ENCODE data around the gene RNF225.
A peak's percentile ranks its signal among the peaks of the same experiment; 100 is the strongest.
"Not testable (repeated sequence)": the region's sequence is repeated elsewhere in the genome, so short reads cannot be mapped to it uniquely, and the experiment has no call there.

Gene RNF225

GRCh38 chr19:58434217-58434616 is 38.8 kb downstream of the RNF225 start:
- DNase-seq (ENCODE audit: insufficient read length, low spot score) (no peak), FAIRE-seq (no peak)
- TF ChIP-seq TAF1 (IDR thresholded peaks at IDR 0.05; ENCODE audit: low read depth, low read length) (no peak), PAX5 (IDR thresholded peaks at IDR 0.05; ENCODE audit: insufficient read depth, low read length, severe bottlenecking) (no peak), POLR2A (IDR thresholded peaks at IDR 0.05; ENCODE audit: low read depth, low read length) (no peak), POLR2AphosphoS5 (IDR thresholded peaks at IDR 0.05; ENCODE audit: low read depth, low read length) (no peak), POU2F2 (IDR thresholded peaks at IDR 0.05; ENCODE audit: low read depth, low read length) (no peak), SPI1 (IDR thresholded peaks at IDR 0.05; ENCODE audit: low read depth, low read length) (no peak)

- DNase-seq (ENCODE audit: insufficient read length, low spot score) (peak; percentile 98), FAIRE-seq (peak; percentile 100)
- TF ChIP-seq POLR2A (IDR thresholded peaks at IDR 0.05; ENCODE audit: low read depth, low read length) = no peak; the same call in 1 of the 2 replicates
- TF ChIP-seq POLR2AphosphoS5 (IDR thresholded peaks at IDR 0.05; ENCODE audit: low read depth, low read length) = peak; percentile 42; the same call in 1 of the 2 replicates
- 0 out of 2 replicates have a peak, but pooled peaks have one; percentile 20 for TF ChIP-seq SPI1 (IDR thresholded peaks at IDR 0.05; ENCODE audit: low read depth, low read length)
- TF ChIP-seq POU2F2 (IDR thresholded peaks at IDR 0.05; ENCODE audit: low read depth, low read length) = no peak
- TF ChIP-seq TAF1 (IDR thresholded peaks at IDR 0.05; ENCODE audit: low read depth, low read length) = peak; percentile 71
- no peak for TF ChIP-seq PAX5 (IDR thresholded peaks at IDR 0.05; ENCODE audit: insufficient read depth, low read length, severe bottlenecking)
Measured at GRCh38 chr19:58439576-58440554, 44.4 kb downstream of the RNF225 start, which contains the start of gene ZNF132. Gene ZNF132, minus strand, starts transcription at chr19:58440153. Its CDS starts 332 bp downstream, at chr19:58439821.

GRCh38 chr19:58440556-58440955 is 45.1 kb downstream of the RNF225 start:
- FAIRE-seq (no peak), DNase-seq (ENCODE audit: insufficient read length, low spot score) (no peak)
- no peak for TF ChIP-seq SPI1 (IDR thresholded peaks at IDR 0.05; ENCODE audit: low read depth, low read length)
- TF ChIP-seq POLR2AphosphoS5 (IDR thresholded peaks at IDR 0.05; ENCODE audit: low read depth, low read length) = no peak
- TF ChIP-seq PAX5 (IDR thresholded peaks at IDR 0.05; ENCODE audit: insufficient read depth, low read length, severe bottlenecking) = no peak
- TF ChIP-seq TAF1 (IDR thresholded peaks at IDR 0.05; ENCODE audit: low read depth, low read length) = no peak
- TF ChIP-seq POU2F2 (IDR thresholded peaks at IDR 0.05; ENCODE audit: low read depth, low read length) = no peak
- TF ChIP-seq POLR2A (IDR thresholded peaks at IDR 0.05; ENCODE audit: low read depth, low read length) = no peak

GRCh38 chr19:58442986-58443385 is 47.5 kb downstream of the RNF225 start:
- not testable (repeated sequence) for FAIRE-seq; DNase-seq (ENCODE audit: insufficient read length, low spot score)
